Motor neuron (in vitro differentiated cells): ENCODE measurements around the gene HHATL. TPM values are rescaled to one million over a fixed set of nuclear protein-coding genes. Genes with fewer than 3 reads are reported as not detected.

Source experiments
- ATAC-seq, 8 experiments: fragments of 200-7000 bp; cut with Tn5 transposase; replicated peaks in 6 of 8; 2 replicates each; pipeline ENCODE4 v1.8.0; 2021; ENCODE audit warnings: mild to moderate bottlenecking in 8 of 8, moderate library complexity in 8 of 8
- H3K27ac ChIP-seq, 2 donors: fragments of 250-450 bp; sonication (Bioruptor Pico); 2 replicates each; pipeline ENCODE4 v1.9.0; 2021; ENCODE audit warnings: antibody characterized with exemption in 2 of 2, mild to moderate bottlenecking in 2 of 2, moderate library complexity in 1 of 2
- H3K4me1 ChIP-seq, 2 donors: fragments of 250-450 bp; sonication (Bioruptor Pico); replicated peaks in 1 of 2; 2 replicates each; pipeline ENCODE4 v1.6.1; 2021; ENCODE audit warnings: antibody characterized with exemption in 2 of 2, mild to moderate bottlenecking in 2 of 2, moderate library complexity in 1 of 2
- H3K4me3 ChIP-seq, 5 donors: fragments of 250-450 bp; sonication (Bioruptor Pico); 2 replicates each; pipeline ENCODE4 v1.9.0; 2021; ENCODE audit warnings: antibody characterized with exemption in 5 of 5, mild to moderate bottlenecking in 5 of 5, moderate library complexity in 4 of 5
- WGBS, 10 experiments: fragments of 450-650 bp; shearing (Covaris generic); methylation state at CpG; one replicate each; pipeline ENCODE4 v1.0.0; 2022; 5-methylcytosine and 5-hydroxymethylcytosine counted together
- in situ Hi-C, 9 experiments: fragments of 400-800 bp; cut with MboI; loops; one replicate each; pipeline ENCODE4 v1.15.0; 2021; ENCODE audit warnings: low sequenced_read_pairs in 9 of 9, low pct_unique_long_range_greater_than_20kb in 2 of 9; ENCODE audit not compliant: unreplicated experiment in 9 of 9
- total RNA-seq, 8 experiments: library from RNA; unstranded; fragments of 300-600 nt; gene quantifications; 2 replicates each; pipeline versions ENCODE4 v1.2.3 to v1.2.4, GENCODE V29; 2022

HHATL gene
- total RNA-seq, 8 experiments from 2014 or later: 0.22 to 2.6 (median 1.2) TPM; not detected in 2

- Histone ChIP-seq H3K4me3 (no peak overlapping the region), H3K4me1 (peaks cover 6 to 7% of the 10 kb centered on the region in 2 donors), H3K27ac (peak overlapping the region in 1 of 2 donors; percentile 36)
- 0 to 70% (median 60%) methylated on average over 1 to 6 of the region's 8 CpGs; no CpG with 5 or more reads in 4 of the 10 experiments for WGBS, 10 experiments
- in situ Hi-C loops: no loop called here
- ATAC-seq: no peak
These were observed 36.6 kb downstream of the HHATL start for GRCh38 chr3:42666022-42666421.

- Histone ChIP-seq H3K4me1 (peaks cover 6 to 7% of the 10 kb centered on the region in 2 donors), H3K27ac (no peak overlapping the region), H3K4me3 (no peak overlapping the region)
- in situ Hi-C loops: no loop called here
- WGBS, 10 experiments: 40 to 100% (median 90%) methylated on average over 1 to 3 of the region's 15 CpGs; no CpG with 5 or more reads in 4 of the 10 experiments
- ATAC-seq: no peak
These were observed 37.3 kb downstream of the HHATL start for GRCh38 chr3:42665050-42665878.

GRCh38 chr3:42664438-42664803 is 38.2 kb downstream of the HHATL start:
- in situ Hi-C loops: no loop called here
- H3K4me3 ChIP-seq: no peak overlapping the region
- H3K4me1 ChIP-seq: peaks cover 6 to 7% of the 10 kb centered on the region in 2 donors
- no peak for ATAC-seq
- no CpG with 5 or more reads among the region's 19 CpGs for WGBS, 10 experiments
- no peak overlapping the region for H3K27ac ChIP-seq

- peaks cover 6 to 7% of the 10 kb centered on the region in 2 donors for H3K4me1 ChIP-seq
- ATAC-seq: no peak
- WGBS, 10 experiments: 100% methylated on average over 1 of the region's 38 CpGs; no CpG with 5 or more reads in 8 of the 10 experiments
These were observed 38.8 kb downstream of the HHATL start for GRCh38 chr3:42663581-42664437.

GRCh38 chr3:42662813-42663535 is 39.6 kb downstream of the HHATL start:
- Histone ChIP-seq H3K27ac (no peak overlapping the region), H3K4me3 (no peak overlapping the region), H3K4me1 (peaks cover 3 to 5% of the 10 kb centered on the region in 2 donors)
- 68 to 100% (median 97%) methylated on average over 2 to 4 of the region's 12 CpGs; no CpG with 5 or more reads in 6 of the 10 experiments for WGBS, 10 experiments
- in situ Hi-C loops: no loop called here
- ATAC-seq: no peak

More at GRCh38 chr3:42663581-42664437, 38.8 kb downstream of the HHATL start:
- H3K4me3 ChIP-seq: no peak overlapping the region
- no peak overlapping the region for H3K27ac ChIP-seq
- in situ Hi-C loops: no loop called here

GRCh38 chr3:42662037-42662812 is 40.4 kb downstream of the HHATL start:
- Histone ChIP-seq H3K4me3 (no peak overlapping the region), H3K27ac (no peak overlapping the region), H3K4me1 (no peaks in the 10 kb centered on the region)
- in situ Hi-C loops: no loop called here
- no peak for ATAC-seq
- WGBS, 10 experiments: 80 to 100% methylated on average over 1 to 2 of the region's 7 CpGs; no CpG with 5 or more reads in 8 of the 10 experiments

GRCh38 chr3:42661593-42662022 is 41.0 kb downstream of the HHATL start:
- Histone ChIP-seq H3K4me1 (no peaks in the 10 kb centered on the region), H3K27ac (no peak overlapping the region), H3K4me3 (no peak overlapping the region)
- WGBS, 10 experiments: 60 to 100% methylated on average over 2 of the region's 5 CpGs; no CpG with 5 or more reads in 8 of the 10 experiments
- no peak for ATAC-seq
- in situ Hi-C loops: no loop called here

- ATAC-seq: no peak
- WGBS, 10 experiments: 60 to 94% (median 65%) methylated on average over 1 to 2 of the region's 4 CpGs; no CpG with 5 or more reads in 4 of the 10 experiments
- no peak overlapping the region for H3K4me3 ChIP-seq
- in situ Hi-C loops: no loop called here
- no peaks in the 10 kb centered on the region for H3K4me1 ChIP-seq
- H3K27ac ChIP-seq: no peak overlapping the region
These were observed 41.7 kb downstream of the HHATL start for GRCh38 chr3:42660898-42661297.

GRCh38 chr3:42660131-42660715 is 42.4 kb downstream of the HHATL start:
- 0 to 100% (median 68%) methylated on average over 1 to 3 of the region's 6 CpGs; no CpG with 5 or more reads in 6 of the 10 experiments for WGBS, 10 experiments
- Histone ChIP-seq H3K4me3 (no peak overlapping the region), H3K27ac (no peak overlapping the region), H3K4me1 (peaks cover 0 to 4% of the 10 kb centered on the region in 2 donors)
- in situ Hi-C loops: no loop called here
- no peak for ATAC-seq

GRCh38 chr3:42659451-42660130 is 43.0 kb downstream of the HHATL start:
- Histone ChIP-seq H3K4me3 (no peak overlapping the region), H3K27ac (no peak overlapping the region), H3K4me1 (peaks cover 0 to 8% of the 10 kb centered on the region in 2 donors)
- WGBS, 10 experiments: 80 to 100% (median 80%) methylated on average over 1 to 4 of the region's 25 CpGs; no CpG with 5 or more reads in 7 of the 10 experiments
- no peak for ATAC-seq
- in situ Hi-C loops: loop anchor here in 1 of 9 experiments (10.0 kb wide), 1 partner anchor 85 kb away; no protein-coding TSS in a partner anchor

GRCh38 chr3:42658771-42659390 is 43.7 kb downstream of the HHATL start:
- H3K4me3 ChIP-seq: no peak overlapping the region
- no peak for ATAC-seq
- WGBS, 10 experiments: 40 to 89% (median 80%) methylated on average over 2 to 18 of the region's 22 CpGs; no CpG with 5 or more reads in 7 of the 10 experiments
- H3K4me1 ChIP-seq: peaks cover 0 to 8% of the 10 kb centered on the region in 2 donors
- in situ Hi-C loops: loop anchor here in 1 of 9 experiments (10.0 kb wide), 1 partner anchor 86 kb away; no protein-coding TSS in a partner anchor
- H3K27ac ChIP-seq: no peak overlapping the region
